ENCODE data around the gene ABCG1.

ABCG1 gene

GRCh38 chr21:42310411-42311001 lies 91.6 kb downstream of the ABCG1 start:
- Histone ChIP-seq H3K27ac (no peak overlapping the region), H3K4me3 (no peak overlapping the region)

GRCh38 chr21:42311160-42311559 lies 92.2 kb downstream of the ABCG1 start:
- Histone ChIP-seq H3K27ac (no peak overlapping the region), H3K4me3 (no peak overlapping the region)

- H3K4me3 ChIP-seq, result no peak overlapping the region
- H3K27ac ChIP-seq, result no peak overlapping the region
Observed at GRCh38 chr21:42311816-42312625, 93.1 kb downstream of the ABCG1 start.

GRCh38 chr21:42312626-42313104 lies 93.7 kb downstream of the ABCG1 start:
- H3K27ac ChIP-seq, result no peak overlapping the region
- H3K4me3 ChIP-seq, result no peak overlapping the region

GRCh38 chr21:42313501-42313969 lies 94.6 kb downstream of the ABCG1 start:
- Histone ChIP-seq H3K27ac (no peak overlapping the region), H3K4me3 (no peak overlapping the region)

- Histone ChIP-seq H3K4me3 (no peak overlapping the region), H3K27ac (no peak overlapping the region)
Observed at GRCh38 chr21:42314616-42315295, 95.8 kb downstream of the ABCG1 start.

GRCh38 chr21:42315296-42315891 lies 96.5 kb downstream of the ABCG1 start, which contains the start of gene TFF3:
TFF3 (minus strand) TSS chr21:42315409; CDS start chr21:42315374, 35 bp downstream.
- Histone ChIP-seq H3K4me3 (no peak within 1 kb of the TSS), H3K27ac (no peak within 1 kb of the TSS)

GRCh38 chr21:42316891-42317290 lies 98.0 kb downstream of the ABCG1 start:
- H3K4me3 ChIP-seq, result no peak overlapping the region

GRCh38 chr21:42317341-42317741 lies 98.4 kb downstream of the ABCG1 start:
- Histone ChIP-seq H3K27ac (no peak overlapping the region), H3K4me3 (no peak overlapping the region)

More at GRCh38 chr21:42316891-42317290, 98.0 kb downstream of the ABCG1 start:
- H3K27ac ChIP-seq, result no peak overlapping the region

GRCh38 chr21:42317826-42318746 lies 99.1 kb downstream of the ABCG1 start:
- Histone ChIP-seq H3K4me3 (no peak overlapping the region), H3K27ac (no peak overlapping the region)

- no peak overlapping the region for H3K27ac ChIP-seq
- H3K4me3 ChIP-seq, result no peak overlapping the region
Observed at GRCh38 chr21:42319376-42319775, 100.4 kb downstream of the ABCG1 start.

- Histone ChIP-seq H3K27ac (no peak overlapping the region), H3K4me3 (no peak overlapping the region)
Observed at GRCh38 chr21:42319851-42320572, 101.1 kb downstream of the ABCG1 start.

- no peak overlapping the region for H3K27ac ChIP-seq
- no peak overlapping the region for H3K4me3 ChIP-seq
Observed at GRCh38 chr21:42320791-42321190, 101.9 kb downstream of the ABCG1 start.

GRCh38 chr21:42321231-42321630 lies 102.3 kb downstream of the ABCG1 start:
- Histone ChIP-seq H3K27ac (no peak overlapping the region), H3K4me3 (no peak overlapping the region)

GRCh38 chr21:42321845-42322244 lies 102.9 kb downstream of the ABCG1 start:
- Histone ChIP-seq H3K4me3 (no peak overlapping the region), H3K27ac (no peak overlapping the region)

- no peak overlapping the region for H3K4me3 ChIP-seq
- H3K27ac ChIP-seq, result no peak overlapping the region
Observed at GRCh38 chr21:42324896-42325295, 106.0 kb downstream of the ABCG1 start.

GRCh38 chr21:42330380-42331371 lies 111.7 kb downstream of the ABCG1 start:
- Histone ChIP-seq H3K4me3 (no peak overlapping the region), H3K27ac (no peak overlapping the region)
